Endodermal cell (in vitro differentiated cells): ENCODE data around the gene SH3PXD2A. TPM values are rescaled to one million over a fixed set of nuclear protein-coding genes. Genes with fewer than 3 reads are reported as not detected.

Source experiments
- DNase-seq: peaks from one replicate; pipeline ENCODE4 v3.0.0-alpha.2; 2017
- H3K27ac ChIP-seq: 2 replicates; pipeline ENCODE4 v1.5.1; 2013; ENCODE audit warnings: mild to moderate bottlenecking, low read depth, low read length, moderate library complexity
- H3K27me3 ChIP-seq: 2 replicates; pipeline ENCODE4 v1.6.1; 2013; ENCODE audit warnings: mild to moderate bottlenecking, low read length, moderate library complexity; ENCODE audit not compliant: insufficient read depth, control insufficient read depth, poor library complexity, severe bottlenecking
- H3K36me3 ChIP-seq: 2 replicates; pipeline ENCODE4 v1.7.0; 2013; ENCODE audit warnings: mild to moderate bottlenecking, low read length, moderate library complexity; ENCODE audit not compliant: control insufficient read depth, insufficient read depth
- H3K4me1 ChIP-seq: one replicate; pipeline ENCODE4 v1.7.0; 2013; ENCODE audit warnings: low read length; ENCODE audit not compliant: control insufficient read depth, insufficient read depth
- H3K4me3 ChIP-seq: 2 replicates; pipeline ENCODE4 v1.5.1; 2013; ENCODE audit warnings: mild to moderate bottlenecking, low read length, moderate library complexity
- H3K9ac ChIP-seq: 2 replicates; pipeline ENCODE4 v1.6.1; 2013; ENCODE audit warnings: mild to moderate bottlenecking, low read length, moderate library complexity; ENCODE audit not compliant: poor library complexity, severe bottlenecking; ENCODE audit errors: extremely low read depth
- H3K9me3 ChIP-seq: 2 replicates; pipeline ENCODE4 v1.6.1; 2013; ENCODE audit warnings: mild to moderate bottlenecking, low read length, moderate library complexity; ENCODE audit not compliant: control insufficient read depth
- H3K27ac Mint-ChIP-seq: 2 replicates; pipeline ENCODE4 v1.8.0; 2020; ENCODE audit warnings: mixed read lengths
- H3K27me3 Mint-ChIP-seq: 2 replicates; pipeline ENCODE4 v1.8.0; 2021; ENCODE audit warnings: mild to moderate bottlenecking, mixed read lengths; ENCODE audit not compliant: insufficient read depth
- H3K36me3 Mint-ChIP-seq: 2 replicates; pipeline ENCODE4 v1.8.0; 2020; ENCODE audit warnings: low read depth, mixed read lengths
- H3K4me1 Mint-ChIP-seq: 2 replicates; pipeline ENCODE4 v1.8.0; 2020; ENCODE audit warnings: mixed read lengths
- H3K4me3 Mint-ChIP-seq: 2 replicates; pipeline ENCODE4 v1.8.0; 2020; ENCODE audit warnings: mild to moderate bottlenecking, moderate library complexity, mixed read lengths
- H3K9me3 Mint-ChIP-seq: 2 replicates; pipeline ENCODE4 v1.8.0; 2020; ENCODE audit warnings: mild to moderate bottlenecking, mixed read lengths
- CTCF ChIP-seq: fragments of 200-600 bp; sonication (generic); conservative IDR thresholded peaks from 2 replicates; pipeline ENCODE4 v1.5.0; 2021; ENCODE audit warnings: antibody characterized with exemption, mild to moderate bottlenecking
- WGBS, 2 experiments: methylation state at CpG; one replicate each; pipeline versions ENCODE4 v1.1.5 to v1.1.7; 2013; ENCODE audit warnings: missing lambda C conversion rate in 2 of 2, mixed read lengths in 1 of 2; ENCODE audit not compliant: insufficient coverage in 1 of 2, insufficient read length in 1 of 2; 5-methylcytosine and 5-hydroxymethylcytosine counted together
- total RNA-seq, 2 donors: library from RNA; stranded (reverse); fragmentation: NEBNext Ultra II Directional in 1 of 2; extraction: Animal tissue kit (Norgen Biotek cat#: 25700) in 1 of 2; gene quantifications; 2 replicates in 1 of 2; 3 replicates in 1 of 2; pipeline ENCODE4 v1.2.1, GENCODE V29; 2021

Gene SH3PXD2A
- total RNA-seq, 2 donors from 2014 or later, result 15.7 to 22.6 TPM

- Mint-ChIP-seq H3K36me3 (peaks cover 9% of the 10 kb centered on the region), H3K9me3 (no peaks in the 10 kb centered on the region), H3K4me1 (no peaks in the 10 kb centered on the region), H3K27ac (no peak overlapping the region), H3K27me3 (no peaks in the 10 kb centered on the region), H3K4me3 (no peak overlapping the region)
- Histone ChIP-seq H3K4me3 (no peak overlapping the region), H3K9ac (no peak overlapping the region), H3K4me1 (no peaks in the 10 kb centered on the region), H3K27ac (no peak overlapping the region), H3K36me3 (no peaks in the 10 kb centered on the region), H3K27me3 (no peaks in the 10 kb centered on the region), H3K9me3 (no peaks in the 10 kb centered on the region)
- no peak for DNase-seq
- 83 to 93% methylated on average over 3 to 7 of the region's 7 CpGs for WGBS, 2 experiments
- no peak for TF ChIP-seq CTCF
Observed at GRCh38 chr10:103714232-103714891, 141.0 kb downstream of the SH3PXD2A start.

GRCh38 chr10:103713676-103714075, 141.7 kb downstream of the SH3PXD2A start:
- H3K36me3 ChIP-seq, result no peaks in the 10 kb centered on the region
- no peak overlapping the region for H3K9ac ChIP-seq
- 94 to 100% methylated on average over 2 to 4 of the region's 4 CpGs for WGBS, 2 experiments
- no peak overlapping the region for H3K27ac ChIP-seq
- DNase-seq, result no peak
- H3K9me3 Mint-ChIP-seq, result no peaks in the 10 kb centered on the region
- no peak overlapping the region for H3K4me3 ChIP-seq
- H3K36me3 Mint-ChIP-seq, result peaks cover 5% of the 10 kb centered on the region
- no peaks in the 10 kb centered on the region for H3K9me3 ChIP-seq
- no peaks in the 10 kb centered on the region for H3K4me1 Mint-ChIP-seq
- H3K27me3 Mint-ChIP-seq, result no peaks in the 10 kb centered on the region
- no peak overlapping the region for H3K27ac Mint-ChIP-seq
- no peak overlapping the region for H3K4me3 Mint-ChIP-seq
- H3K4me1 ChIP-seq, result no peaks in the 10 kb centered on the region
- H3K27me3 ChIP-seq, result no peaks in the 10 kb centered on the region
- no peak for TF ChIP-seq CTCF

- Histone ChIP-seq H3K9ac (no peak overlapping the region), H3K36me3 (no peaks in the 10 kb centered on the region), H3K9me3 (no peaks in the 10 kb centered on the region), H3K4me3 (no peak overlapping the region), H3K4me1 (no peaks in the 10 kb centered on the region), H3K27me3 (no peaks in the 10 kb centered on the region), H3K27ac (no peak overlapping the region)
- Mint-ChIP-seq H3K9me3 (no peaks in the 10 kb centered on the region), H3K27ac (no peak overlapping the region), H3K4me3 (no peak overlapping the region), H3K4me1 (no peaks in the 10 kb centered on the region), H3K27me3 (no peaks in the 10 kb centered on the region), H3K36me3 (peaks cover 5% of the 10 kb centered on the region)
- WGBS, 2 experiments, result 28 to 35% methylated on average over 6 to 8 of the region's 8 CpGs
- peak; percentile 96 for TF ChIP-seq CTCF
- DNase-seq, result peak; percentile 96
Observed at GRCh38 chr10:103712898-103713498, 142.4 kb downstream of the SH3PXD2A start.
